K562 treated with DMSO at 1 percent for 4 hours (cell line): ENCODE data around the gene GOLGA8Q. TPM values are rescaled to one million over a fixed set of nuclear protein-coding genes. Genes with fewer than 3 reads are reported as not detected.

Source experiments
- total RNA-seq: library from RNA; unstranded; fragments of 300-600 nt; gene quantifications from 2 replicates; pipeline ENCODE4 v1.2.3, GENCODE V29; 2022; ENCODE audit not compliant: insufficient read depth

GOLGA8Q gene, protein sequence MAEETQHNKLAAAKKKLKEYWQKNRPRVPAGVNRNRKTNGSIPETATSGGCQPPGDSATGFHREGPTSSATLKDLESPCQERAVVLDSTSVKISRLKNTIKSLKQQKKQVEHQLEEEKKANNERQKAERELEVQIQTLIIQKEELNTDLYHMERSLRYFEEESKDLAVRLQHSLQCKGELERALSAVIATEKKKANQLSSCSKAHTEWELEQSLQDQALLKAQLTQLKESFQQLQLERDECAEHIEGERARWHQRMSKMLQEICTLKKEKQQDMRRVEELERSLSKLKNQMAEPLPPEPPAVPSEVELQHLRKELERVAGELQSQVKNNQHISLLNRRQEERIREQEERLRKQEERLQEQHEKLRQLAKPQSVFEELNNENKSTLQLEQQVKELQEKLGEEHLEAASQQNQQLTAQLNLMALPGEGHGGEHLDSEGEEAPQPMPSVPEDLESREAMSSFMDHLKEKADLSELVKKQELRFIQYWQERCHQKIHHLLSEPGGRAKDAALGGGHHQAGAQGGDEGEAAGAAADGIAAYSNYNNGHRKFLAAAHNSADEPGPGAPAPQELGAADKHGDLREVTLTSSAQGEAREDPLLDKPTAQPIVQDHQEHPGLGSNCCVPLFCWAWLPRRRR
- total RNA-seq: not detected in 2 replicates

DNA sequence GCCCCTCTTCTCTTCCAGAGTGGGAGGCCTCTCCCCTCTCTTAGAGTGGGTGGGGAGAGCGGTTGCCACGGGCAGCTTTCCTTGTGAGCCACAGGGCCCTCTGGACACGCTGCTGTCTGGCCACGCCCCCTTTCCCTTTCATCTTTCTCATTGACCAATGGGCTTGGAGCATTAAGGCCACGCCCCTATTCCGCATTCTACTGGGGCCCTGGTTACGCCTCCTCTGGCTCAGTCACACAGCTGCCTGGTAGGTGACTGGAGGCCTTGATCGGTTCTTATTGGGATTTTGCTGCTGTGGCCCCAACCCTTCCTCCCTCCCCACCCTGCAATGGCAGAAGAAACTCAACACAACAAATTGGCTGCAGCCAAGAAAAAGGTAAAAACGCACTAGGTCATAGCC lies at the start of gene GOLGA8Q:
TSS of gene GOLGA8Q (plus strand) at position 301 of the 400 bp plus-strand sequence. CDS start at position 329, 28 bp downstream.

DNA sequence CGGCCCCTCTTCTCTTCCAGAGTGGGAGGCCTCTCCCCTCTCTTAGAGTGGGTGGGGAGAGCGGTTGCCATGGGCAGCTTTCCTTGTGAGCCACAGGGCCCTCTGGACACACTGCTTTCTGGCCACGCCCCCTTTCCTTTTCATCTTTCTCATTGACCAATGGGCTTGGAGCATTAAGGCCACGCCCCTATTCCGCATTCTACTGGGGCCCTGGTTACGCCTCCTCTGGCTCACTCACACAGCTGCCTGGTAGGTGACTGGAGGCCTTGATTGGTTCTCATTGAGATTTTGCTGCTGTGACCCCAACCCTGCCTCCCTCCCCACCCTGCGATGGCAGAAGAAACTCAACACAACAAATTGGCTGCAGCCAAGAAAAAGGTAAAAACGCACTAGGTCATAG lies 51.9 kb downstream of the GOLGA8Q start, which contains the start of gene GOLGA8H:
TSS of gene GOLGA8H (plus strand) at position 233 of the 400 bp plus-strand sequence. CDS start at position 331, 98 bp downstream.

Other genes starting within 250 kb of the GOLGA8Q start
- not detected in 2 replicates for gene CHRFAM7A, start 158.5 kb upstream of the GOLGA8Q start, total RNA-seq
- gene GOLGA8R, start 137.8 kb upstream of the GOLGA8Q start, total RNA-seq: not detected in 2 replicates
- not detected in 2 replicates for gene GOLGA8H, start 52.0 kb downstream of the GOLGA8Q start, total RNA-seq